Esophagus muscularis mucosa (tissue), 4 donors: ENCODE measurements around the gene FNDC1. TPM values are rescaled to one million over a fixed set of nuclear protein-coding genes. Genes with fewer than 3 reads are reported as not detected.

Source experiments
- DNase-seq: peaks from one replicate; pipeline ENCODE4 v3.0.0-alpha.2; 2017; ENCODE audit errors: extremely low spot score
- H3K27ac ChIP-seq, 4 donors: fragments of 200-600 bp; sonication (generic); replicated peaks in 1 of 4; 1 replicate in 3 of 4; 2 replicates in 1 of 4; pipeline ENCODE4 v1.5.1; 2016 to 2019; ENCODE audit warnings: mild to moderate bottlenecking in 1 of 4
- H3K27me3 ChIP-seq, 4 donors: fragments of 200-600 bp; sonication (generic); one replicate each; pipeline versions ENCODE4 v1.5.1 to v1.6.0; 2016 to 2019
- H3K36me3 ChIP-seq, 4 donors: fragments of 200-600 bp; sonication (generic); one replicate each; pipeline ENCODE4 v1.5.1; 2016 to 2019
- H3K4me1 ChIP-seq, 4 donors: fragments of 200-600 bp; sonication (generic); one replicate each; pipeline ENCODE4 v1.5.1; 2016 to 2019
- H3K4me3 ChIP-seq, 4 donors: fragments of 200-600 bp; sonication (generic); 1 replicate in 2 of 4; 2 replicates in 2 of 4; pipeline ENCODE4 v1.5.1; 2016 to 2019; ENCODE audit warnings: mild to moderate bottlenecking in 4 of 4, moderate library complexity in 1 of 4
- H3K9me3 ChIP-seq, 4 donors: fragments of 200-600 bp; sonication (generic); 1 replicate in 3 of 4; 2 replicates in 1 of 4; pipeline ENCODE4 v1.5.1; 2016 to 2019
- CTCF ChIP-seq, 3 experiments: fragments of 200-600 bp in 2 of 3; fragments of 450-650 bp in 1 of 3; sonication (generic) in 2 of 3; IDR thresholded peaks; one replicate each; pipeline ENCODE4 v1.5.1; 2017 to 2019; ENCODE audit warnings: antibody characterized with exemption in 3 of 3, mild to moderate bottlenecking in 2 of 3, moderate library complexity in 1 of 3
- EP300 ChIP-seq: sonication (generic); formaldehyde crosslinking; IDR thresholded peaks from one replicate; pipeline ENCODE4 v1.6.1; 2017; ENCODE audit warnings: antibody characterized with exemption
- POLR2A ChIP-seq: fragments of 450-650 bp; IDR thresholded peaks from one replicate; pipeline ENCODE4 v1.6.1; 2017; ENCODE audit warnings: antibody characterized with exemption, moderate library complexity, mild to moderate bottlenecking, low read depth
- POLR2AphosphoS5 ChIP-seq, 2 donors: sonication (generic); formaldehyde crosslinking; IDR thresholded peaks; one replicate each; pipeline ENCODE4 v1.6.1; 2017; ENCODE audit warnings: antibody characterized with exemption in 2 of 2
- WGBS: methylation state at CpG from one replicate; pipeline ENCODE4 v1.1.5; 2018; 5-methylcytosine and 5-hydroxymethylcytosine counted together
- intact Hi-C: fragments of 100-400 bp; cut with DNase I; formaldehyde crosslinking; loops from one replicate; pipeline ENCODE4 v1.15.1; 2023
- total RNA-seq, 4 donors: library from RNA; depleted of rRNA; stranded (reverse); fragments of >200 nt; gene quantifications; one replicate each; pipeline versions ENCODE4 v1.1.0 to v1.2.1, GENCODE V29; 2016

FNDC1 gene
- total RNA-seq, 4 donors from 2014 or later, result 0.84 to 11.2 (median 2.7) TPM

GRCh38 chr6:159181914-159182313, 12.7 kb downstream of the FNDC1 start:
- DNase-seq, result no peak
- Histone ChIP-seq H3K36me3 (no peaks in the 10 kb centered on the region), H3K4me3 (no peak overlapping the region), H3K4me1 (no peaks in the 10 kb centered on the region), H3K27ac (no peak overlapping the region), H3K27me3 (no peaks in the 10 kb centered on the region), H3K9me3 (peaks cover 0 to 12% (median 3%) of the 10 kb centered on the region in 4 donors)
- TF ChIP-seq CTCF (IDR thresholded peaks at IDR 0.05) (no peak), POLR2AphosphoS5 (IDR thresholded peaks at IDR 0.05) (no peak), EP300 (no peak), POLR2A (no peak)
- intact Hi-C loops, result no loop called here
- 100% methylated on average over 2 of the region's 2 CpGs for WGBS

- H3K36me3 ChIP-seq, result no peaks in the 10 kb centered on the region
- 84% methylated on average over 1 of the region's 1 CpG for WGBS
- TF ChIP-seq POLR2A, result no peak
- H3K4me3 ChIP-seq, result no peak overlapping the region
- no peak overlapping the region for H3K27ac ChIP-seq
- no peaks in the 10 kb centered on the region for H3K4me1 ChIP-seq
- no peak for DNase-seq
- intact Hi-C loops, result no loop called here
- no peaks in the 10 kb centered on the region for H3K27me3 ChIP-seq
- peaks cover 0 to 12% (median 3%) of the 10 kb centered on the region in 4 donors for H3K9me3 ChIP-seq
Measured at GRCh38 chr6:159184559-159184958, 15.4 kb downstream of the FNDC1 start.

- WGBS, result 90% methylated on average over 7 of the region's 7 CpGs
Measured at GRCh38 chr6:159190460-159190859, 21.3 kb downstream of the FNDC1 start.

GRCh38 chr6:159193923-159194322, 24.7 kb downstream of the FNDC1 start:
- TF ChIP-seq POLR2AphosphoS5 (IDR thresholded peaks at IDR 0.05) (no peak), CTCF (IDR thresholded peaks at IDR 0.05) (no peak), POLR2A (no peak), EP300 (no peak)
- 68% methylated on average over 2 of the region's 2 CpGs for WGBS
- no peak overlapping the region for H3K27ac ChIP-seq
- peaks cover 0 to 36% (median 17%) of the 10 kb centered on the region in 4 donors for H3K4me1 ChIP-seq
- H3K27me3 ChIP-seq, result no peaks in the 10 kb centered on the region
- no peaks in the 10 kb centered on the region for H3K36me3 ChIP-seq
- H3K9me3 ChIP-seq, result no peaks in the 10 kb centered on the region
- no peak overlapping the region for H3K4me3 ChIP-seq
- DNase-seq, result no peak
- intact Hi-C loops, result no loop called here

More at GRCh38 chr6:159190460-159190859, 21.3 kb downstream of the FNDC1 start:
- intact Hi-C loops, result no loop called here
- Histone ChIP-seq H3K9me3 (peaks cover 0 to 9% (median 1%) of the 10 kb centered on the region in 4 donors), H3K36me3 (no peaks in the 10 kb centered on the region), H3K27ac (no peak overlapping the region), H3K4me3 (no peak overlapping the region), H3K4me1 (peaks cover 0 to 21% (median 12%) of the 10 kb centered on the region in 4 donors), H3K27me3 (no peaks in the 10 kb centered on the region)
- no peak for TF ChIP-seq POLR2A
- TF ChIP-seq EP300, result no peak
- TF ChIP-seq CTCF (IDR thresholded peaks at IDR 0.05), result no peak
- TF ChIP-seq POLR2AphosphoS5 (IDR thresholded peaks at IDR 0.05), result no peak
- no peak for DNase-seq

GRCh38 chr6:159194421-159194820, 25.2 kb downstream of the FNDC1 start:
- no peak for TF ChIP-seq POLR2AphosphoS5 (IDR thresholded peaks at IDR 0.05)
- TF ChIP-seq EP300, result no peak
- TF ChIP-seq CTCF (IDR thresholded peaks at IDR 0.05), result no peak
- TF ChIP-seq POLR2A, result no peak
- Histone ChIP-seq H3K27ac (peak overlapping the region in 1 of 4 donors; percentile 10), H3K4me1 (peaks cover 0 to 36% (median 17%) of the 10 kb centered on the region in 4 donors), H3K4me3 (no peak overlapping the region), H3K9me3 (no peaks in the 10 kb centered on the region), H3K36me3 (no peaks in the 10 kb centered on the region), H3K27me3 (no peaks in the 10 kb centered on the region)
- DNase-seq, result no peak
- WGBS, result 57% methylated on average over 4 of the region's 4 CpGs
- intact Hi-C loops, result no loop called here
